ENCODE results near the gene DCUN1D1. TPM values are rescaled to one million over a fixed set of nuclear protein-coding genes. Genes with fewer than 3 reads are reported as not detected.

The DCUN1D1 gene
- total RNA-seq, 1 experiment from 2014 or later = 24.7 TPM

- no peak for DNase-seq (ENCODE audit: low read depth, low spot score)
- in situ Hi-C loops (cut with HindIII; ENCODE audit: low pct_unique_long_range_greater_than_20kb, low sequenced_read_pairs) = no loop called here
Observed at GRCh38 chr3:182913889-182914288, 66.4 kb downstream of the DCUN1D1 start.

GRCh38 chr3:182912474-182912873 lies 67.9 kb downstream of the DCUN1D1 start:
- peak; percentile 7 for DNase-seq (ENCODE audit: low read depth, low spot score)
- in situ Hi-C loops (cut with HindIII; ENCODE audit: low pct_unique_long_range_greater_than_20kb, low sequenced_read_pairs) = no loop called here

GRCh38 chr3:182911782-182912111 lies 68.6 kb downstream of the DCUN1D1 start:
- no peak for DNase-seq (ENCODE audit: low read depth, low spot score)
- in situ Hi-C loops (cut with HindIII; ENCODE audit: low pct_unique_long_range_greater_than_20kb, low sequenced_read_pairs) = no loop called here

GRCh38 chr3:182910936-182911781 lies 69.2 kb downstream of the DCUN1D1 start:
- no peak for DNase-seq (ENCODE audit: low read depth, low spot score)
- in situ Hi-C loops (cut with HindIII; ENCODE audit: low pct_unique_long_range_greater_than_20kb, low sequenced_read_pairs) = no loop called here

GRCh38 chr3:182909318-182910040 lies 70.9 kb downstream of the DCUN1D1 start:
- peak; percentile 53 for DNase-seq (ENCODE audit: low read depth, low spot score)

GRCh38 chr3:182908471-182908870 lies 71.9 kb downstream of the DCUN1D1 start:
- in situ Hi-C loops (cut with HindIII; ENCODE audit: low pct_unique_long_range_greater_than_20kb, low sequenced_read_pairs) = no loop called here

More at GRCh38 chr3:182909318-182910040, 70.9 kb downstream of the DCUN1D1 start:
- in situ Hi-C loops (cut with HindIII; ENCODE audit: low pct_unique_long_range_greater_than_20kb, low sequenced_read_pairs) = no loop called here

GRCh38 chr3:182906036-182906435 lies 74.3 kb downstream of the DCUN1D1 start:
- no peak for DNase-seq (ENCODE audit: low read depth, low spot score)
- in situ Hi-C loops (cut with HindIII; ENCODE audit: low pct_unique_long_range_greater_than_20kb, low sequenced_read_pairs) = no loop called here

More at GRCh38 chr3:182908471-182908870, 71.9 kb downstream of the DCUN1D1 start:
- DNase-seq (ENCODE audit: low read depth, low spot score) = no peak

GRCh38 chr3:182905623-182906022 lies 74.7 kb downstream of the DCUN1D1 start:
- in situ Hi-C loops (cut with HindIII; ENCODE audit: low pct_unique_long_range_greater_than_20kb, low sequenced_read_pairs) = no loop called here
- DNase-seq (ENCODE audit: low read depth, low spot score) = no peak

- in situ Hi-C loops (cut with HindIII; ENCODE audit: low pct_unique_long_range_greater_than_20kb, low sequenced_read_pairs) = no loop called here
- peak; percentile 25 for DNase-seq (ENCODE audit: low read depth, low spot score)
Observed at GRCh38 chr3:182904164-182904563, 76.2 kb downstream of the DCUN1D1 start.

- DNase-seq (ENCODE audit: low read depth, low spot score) = no peak
- in situ Hi-C loops (cut with HindIII; ENCODE audit: low pct_unique_long_range_greater_than_20kb, low sequenced_read_pairs) = no loop called here
Observed at GRCh38 chr3:182902236-182902635, 78.1 kb downstream of the DCUN1D1 start.

- in situ Hi-C loops (cut with HindIII; ENCODE audit: low pct_unique_long_range_greater_than_20kb, low sequenced_read_pairs) = no loop called here
- DNase-seq (ENCODE audit: low read depth, low spot score) = no peak
Observed at GRCh38 chr3:182896553-182896952, 83.8 kb downstream of the DCUN1D1 start.

GRCh38 chr3:182895513-182896112 lies 84.7 kb downstream of the DCUN1D1 start:
- no peak for DNase-seq (ENCODE audit: low read depth, low spot score)
- in situ Hi-C loops (cut with HindIII; ENCODE audit: low pct_unique_long_range_greater_than_20kb, low sequenced_read_pairs) = no loop called here

- in situ Hi-C loops (cut with HindIII; ENCODE audit: low pct_unique_long_range_greater_than_20kb, low sequenced_read_pairs) = no loop called here
- DNase-seq (ENCODE audit: low read depth, low spot score) = no peak
Observed at GRCh38 chr3:182892226-182892625, 88.1 kb downstream of the DCUN1D1 start.

GRCh38 chr3:182891364-182891763 lies 89.0 kb downstream of the DCUN1D1 start:
- DNase-seq (ENCODE audit: low read depth, low spot score) = no peak
- in situ Hi-C loops (cut with HindIII; ENCODE audit: low pct_unique_long_range_greater_than_20kb, low sequenced_read_pairs) = no loop called here

GRCh38 chr3:182889948-182890629 lies 90.2 kb downstream of the DCUN1D1 start:
- in situ Hi-C loops (cut with HindIII; ENCODE audit: low pct_unique_long_range_greater_than_20kb, low sequenced_read_pairs) = no loop called here
- DNase-seq (ENCODE audit: low read depth, low spot score) = no peak
